A549 (cell line): Measurements from ENCODE around the gene KRT8. TPM values are rescaled to one million over a fixed set of nuclear protein-coding genes. Genes with fewer than 3 reads are reported as not detected.

Experiments
- ATAC-seq, 2 experiments: fragments of 200-7000 bp in 1 of 2; fragments of >200 bp in 1 of 2; cut with Nextera tagmentation in 1 of 2; cut with Tn5 transposase in 1 of 2; 3 replicates each; pipeline versions ENCODE4 v1.8.0 to v1.9.1; 2018 to 2020; ENCODE audit warnings: mild to moderate bottlenecking in 1 of 2, moderate library complexity in 1 of 2
- CTCF ChIA-PET: fragments of 300-600 bp; sonication (Branson Sonifier 250); formaldehyde crosslinking; extraction: SDS; loops from one replicate; lab custom pipeline; 2021; ENCODE audit warnings: antibody characterized with exemption, inconsistent platforms; lab: Yijun Ruan, JAX
- POLR2A ChIA-PET: fragments of 350-600 bp; formaldehyde crosslinking; extraction: SDS; loops from one replicate; lab custom pipeline; 2021; ENCODE audit warnings: antibody characterized with exemption, inconsistent platforms; lab: Yijun Ruan, JAX
- DNase-seq, 2 experiments: peaks; one replicate each; pipeline versions ENCODE4 v3.0.0 to v3.0.0-alpha.2; 2011 to 2016; ENCODE audit warnings: low read depth in 1 of 2, low spot score in 1 of 2
- FAIRE-seq: peaks from 2 replicates; lab custom pipeline; 2011; peaks lifted over from hg19 to GRCh38; lab: Jason Lieb, UNC
- H3K27ac ChIP-seq, 2 experiments: fragments of >200 bp; sonication (Bioruptor Twin); formaldehyde crosslinking; 3 replicates each; pipeline ENCODE4 v1.5.1; 2016 to 2017
- H3K4me1 ChIP-seq: fragments of >200 bp; sonication (Bioruptor Twin); formaldehyde crosslinking; 3 replicates; pipeline ENCODE4 v1.6.1; 2016
- H3K4me2 ChIP-seq: fragments of >200 bp; sonication (Bioruptor Twin); formaldehyde crosslinking; 3 replicates; pipeline ENCODE4 v1.6.1; 2016
- H3K4me3 ChIP-seq: fragments of >200 bp; sonication (Bioruptor Twin); formaldehyde crosslinking; 3 replicates; pipeline ENCODE4 v1.5.1; 2016
- H3K9me3 ChIP-seq: fragments of >200 bp; sonication (Bioruptor Twin); formaldehyde crosslinking; 3 replicates; pipeline ENCODE4 v1.6.1; 2016
- CBX8 ChIP-seq: fragments of 200-600 bp; sonication (generic); IDR thresholded peaks from 2 replicates; pipeline ENCODE4 v1.6.1; 2016
- ESRRA ChIP-seq: fragments of 150-350 bp; IDR thresholded peaks from 2 replicates; pipeline ENCODE4 v1.6.1; 2014; ENCODE audit warnings: mild to moderate bottlenecking, low read length, borderline replicate concordance
- FOSB ChIP-seq: fragments of 250-450 bp; sonication (Bioruptor Pico); IDR thresholded peaks from 2 replicates; pipeline ENCODE4 v1.5.0; 2020; ENCODE audit warnings: mild to moderate bottlenecking, moderate library complexity
- FOSL2 ChIP-seq, 2 experiments: fragments of 450-650 bp in 1 of 2; fragments of >200 bp in 1 of 2; sonication (Bioruptor Twin) in 1 of 2; formaldehyde crosslinking; IDR thresholded peaks; 2 replicates each; pipeline versions ENCODE4 v1.5.0 to v1.6.1; 2016 to 2020; ENCODE audit warnings: mild to moderate bottlenecking in 1 of 2, moderate library complexity in 1 of 2
- FOXS1 ChIP-seq: fragments of 250-450 bp; sonication (Bioruptor Pico); IDR thresholded peaks from 2 replicates; pipeline ENCODE4 v1.5.0; 2020; ENCODE audit warnings: mild to moderate bottlenecking, moderate library complexity
- HOXA7 ChIP-seq: fragments of 250-450 bp; sonication (Bioruptor Pico); IDR thresholded peaks from 2 replicates; pipeline ENCODE4 v1.5.0; 2020; ENCODE audit warnings: mild to moderate bottlenecking, moderate library complexity
- HOXB5 ChIP-seq: fragments of 250-450 bp; sonication (Bioruptor Pico); IDR thresholded peaks from 2 replicates; pipeline ENCODE4 v1.5.0; 2020; ENCODE audit warnings: mild to moderate bottlenecking, moderate library complexity
- JUNB ChIP-seq: fragments of >200 bp; sonication (Bioruptor Twin); formaldehyde crosslinking; IDR thresholded peaks from 2 replicates; pipeline ENCODE4 v1.6.1; 2016
- KDM1A ChIP-seq: fragments of 200-600 bp; sonication (generic); IDR thresholded peaks from 2 replicates; pipeline ENCODE4 v1.6.1; 2016; ENCODE audit warnings: low read depth, mild to moderate bottlenecking
- MAZ ChIP-seq: fragments of 150-350 bp; IDR thresholded peaks from 2 replicates; pipeline ENCODE4 v1.6.1; 2014; ENCODE audit warnings: antibody characterized with exemption, low read depth, low read length, borderline replicate concordance
- NFE2L2 ChIP-seq: fragments of 150-350 bp; conservative IDR thresholded peaks from 2 replicates; pipeline ENCODE4 v1.6.1; 2014; ENCODE audit warnings: low read length
- NR3C1 ChIP-seq: fragments of >200 bp; sonication (Bioruptor Twin); formaldehyde crosslinking; IDR thresholded peaks from 3 replicates; pipeline ENCODE4 v1.6.1; 2017
- RAD21 ChIP-seq, 2 experiments: fragments of >200 bp in 1 of 2; sonication (Bioruptor Twin) in 1 of 2; formaldehyde crosslinking in 1 of 2; IDR thresholded peaks in 1 of 2; conservative IDR thresholded peaks in 1 of 2; 2 replicates in 1 of 2; 3 replicates in 1 of 2; pipeline ENCODE4 v1.6.1; 2012 to 2018; ENCODE audit warnings: inconsistent platforms in 1 of 2
- RARB ChIP-seq: fragments of 250-450 bp; sonication (Bioruptor Pico); IDR thresholded peaks from 2 replicates; pipeline ENCODE4 v1.8.0; 2021; ENCODE audit warnings: mild to moderate bottlenecking, moderate library complexity
- RCOR1 ChIP-seq: fragments of 150-350 bp; IDR thresholded peaks from 2 replicates; pipeline ENCODE4 v1.6.1; 2014; ENCODE audit warnings: antibody characterized with exemption, low read length, low read depth
- RFX5 ChIP-seq: fragments of 450-650 bp; IDR thresholded peaks from 2 replicates; pipeline ENCODE4 v1.7.1; 2014; ENCODE audit warnings: antibody characterized with exemption, mild to moderate bottlenecking, moderate library complexity
- SMC3 ChIP-seq: fragments of >200 bp; sonication (Bioruptor Twin); formaldehyde crosslinking; IDR thresholded peaks from 3 replicates; pipeline ENCODE4 v1.6.1; 2018; ENCODE audit warnings: inconsistent platforms
- TP53 ChIP-seq: fragments of 250-450 bp; sonication (Bioruptor Pico); IDR thresholded peaks from 2 replicates; pipeline ENCODE4 v1.5.0; 2021; ENCODE audit warnings: mild to moderate bottlenecking, moderate library complexity
- ZC3H11A ChIP-seq: fragments of 450-650 bp; IDR thresholded peaks from 2 replicates; pipeline ENCODE4 v1.6.1; 2014; ENCODE audit warnings: antibody characterized with exemption, mild to moderate bottlenecking
- ZSCAN20 ChIP-seq: fragments of 250-450 bp; sonication (Bioruptor Pico); IDR thresholded peaks from 2 replicates; pipeline ENCODE4 v1.8.0; 2022; ENCODE audit warnings: mild to moderate bottlenecking, moderate library complexity
- WGBS: methylation state at CpG from one replicate; pipeline ENCODE4 v1.1.6; 2017; ENCODE audit errors: missing lambda C conversion rate; 5-methylcytosine and 5-hydroxymethylcytosine counted together
- polyA plus RNA-seq, 4 experiments: library from polyadenylated mRNA; depleted of rRNA in 3 of 4; stranded (reverse); fragments of >200 nt; fragmentation: RNase III in 1 of 4; extraction: RNeasy Plus Mini Kit Qiagen cat#74134 plus additional on column Dnase treatment in 1 of 4; gene quantifications; 2 replicates in 3 of 4; 3 replicates in 1 of 4; pipeline ENCODE4 v1.2.3, GENCODE V29; 2011 to 2017
- TF ChIP-seq, protein P1 (sequence below): fragments of 250-450 bp; sonication (Bioruptor Pico); IDR thresholded peaks from 2 replicates; pipeline ENCODE4 v1.5.0; 2020; ENCODE audit warnings: low read depth, mild to moderate bottlenecking, moderate library complexity
- TF ChIP-seq, protein P2 (sequence below): IDR thresholded peaks from 2 replicates; pipeline ENCODE4 v1.6.1; 2012
- TF ChIP-seq, protein P3 (sequence below): IDR thresholded peaks from 2 replicates; pipeline ENCODE4 v1.6.1; 2012; ENCODE audit warnings: low read depth, borderline replicate concordance
- TF ChIP-seq, protein P4 (sequence below): fragments of 450-650 bp; IDR thresholded peaks from 2 replicates; pipeline ENCODE4 v1.6.1; 2014; ENCODE audit warnings: antibody characterized with exemption

KRT8 gene
- polyA plus RNA-seq, 2 of the 4 experiments (the other 2 are of a cell fraction), result 2,250 to 3,633 TPM

DNA sequence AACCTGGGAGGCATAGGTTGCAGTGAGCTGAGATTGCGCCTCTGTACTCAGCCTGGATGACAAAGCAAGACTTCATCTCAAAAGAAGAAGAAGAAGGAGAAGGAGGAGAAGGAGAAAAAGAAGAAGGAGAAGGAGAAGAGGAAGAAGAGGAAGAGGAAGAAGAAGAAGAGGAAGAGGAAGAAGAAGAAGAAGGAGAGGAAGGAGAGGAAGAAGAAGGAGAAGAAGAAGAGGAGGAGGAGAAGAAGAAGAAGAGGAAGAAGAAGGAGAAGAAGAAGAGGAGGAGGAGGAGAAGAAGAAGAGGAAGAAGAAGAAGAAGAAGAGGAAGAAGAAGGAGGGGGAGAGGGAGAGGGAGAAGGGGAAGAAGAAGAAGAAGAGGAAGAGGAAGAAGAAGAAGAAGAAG lies 12.9 kb upstream of the KRT8 start (continued):
- TF ChIP-seq ESRRA, result no peak
- TF ChIP-seq ZSCAN20 (CRISPR knock-in tag), result no peak

DNA sequence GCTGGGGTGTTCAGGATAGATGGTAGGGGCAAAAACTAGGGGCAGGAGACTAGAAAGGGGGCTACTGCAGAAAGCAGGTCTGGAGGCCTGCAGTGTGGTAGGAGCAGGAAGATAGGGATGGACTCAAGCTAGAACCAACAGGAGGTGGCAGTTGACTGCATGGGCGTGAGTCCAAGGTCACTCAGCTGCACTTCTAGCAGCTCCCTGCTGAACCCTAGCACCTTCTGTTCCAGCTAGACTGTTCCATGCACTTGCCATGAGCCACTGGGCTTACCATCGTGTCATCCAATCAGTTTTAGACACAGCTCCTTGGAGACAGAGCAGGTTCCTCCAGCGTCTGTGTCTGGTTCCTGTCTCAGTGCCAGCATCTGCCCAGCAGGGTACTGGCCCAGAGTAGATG lies 11.3 kb upstream of the KRT8 start:
- ChIA-PET POLR2A (interaction anchor here (1.1 to 2.0 kb wide), 3 partner anchors 10 to 34 kb away, joined by 6 to 10 read pairs (median 7); partner anchors contain the start of genes KRT18 and KRT8), CTCF (interaction anchor here (0.5 to 10.7 kb wide), 8 partner anchors 9 to 255 kb away, joined by 3 to 126 read pairs (median 7); partner anchors contain the start of gene KRT8)
- H3K27ac ChIP-seq, result peak overlapping the region in 1 of 2 experiments; percentile 64; a peak in 4 of 6 replicates
- peaks cover 7% of the 10 kb centered on the region for H3K4me1 ChIP-seq
- WGBS, result 82% methylated on average over 3 of the region's 3 CpGs
- TF ChIP-seq NFE2L2 (no peak), JUNB (no peak)
- TF ChIP-seq, all 56 proteins: peak for 0
- ATAC-seq (no peak), FAIRE-seq (no peak), DNase-seq (no peak)
- Histone ChIP-seq H3K4me3 (no peak overlapping the region), H3K4me2 (no peak overlapping the region), H3K9me3 (no peaks in the 10 kb centered on the region)

DNA sequence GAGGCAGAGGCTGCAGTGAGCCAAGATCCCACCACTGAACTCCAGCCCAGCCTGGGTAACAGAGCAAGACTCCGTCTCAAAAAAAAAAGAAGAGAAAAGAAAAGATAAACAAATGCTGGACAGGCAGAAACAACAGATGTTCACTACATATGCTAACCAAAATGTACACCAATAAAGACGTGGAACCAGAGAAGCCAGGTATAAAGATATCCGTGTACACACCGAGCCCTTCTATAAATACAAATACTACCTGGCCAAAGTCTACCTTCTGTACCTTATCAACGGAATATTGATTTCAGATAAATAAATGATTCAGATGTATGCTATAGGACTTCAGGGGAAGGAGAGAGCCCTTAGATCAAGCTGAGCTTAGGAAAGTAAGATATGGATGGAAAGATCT lies 10.8 kb upstream of the KRT8 start:
- H3K9me3 ChIP-seq, result no peaks in the 10 kb centered on the region
- ChIA-PET POLR2A (interaction anchor here (0.8 to 2.0 kb wide), 4 partner anchors 10 to 34 kb away, joined by 3 to 10 read pairs (median 6); partner anchors contain the start of genes KRT18 and KRT8), CTCF (interaction anchor here (0.5 to 10.7 kb wide), 8 partner anchors 9 to 758 kb away, joined by 3 to 126 read pairs (median 6); partner anchors contain the start of gene KRT8)
- no peak overlapping the region for H3K4me3 ChIP-seq
- no peak overlapping the region for H3K4me2 ChIP-seq
- peak overlapping the region in 1 of 2 experiments; percentile 64; a peak in 2 of 6 replicates for H3K27ac ChIP-seq
- ATAC-seq, result no peak
- FAIRE-seq, result no peak
- TF ChIP-seq RARB (CRISPR knock-in tag), result no peak
- no peak for TF ChIP-seq FOXS1 (CRISPR knock-in tag)
- TF ChIP-seq CBX8, result no peak
- TF ChIP-seq, protein P1, sequence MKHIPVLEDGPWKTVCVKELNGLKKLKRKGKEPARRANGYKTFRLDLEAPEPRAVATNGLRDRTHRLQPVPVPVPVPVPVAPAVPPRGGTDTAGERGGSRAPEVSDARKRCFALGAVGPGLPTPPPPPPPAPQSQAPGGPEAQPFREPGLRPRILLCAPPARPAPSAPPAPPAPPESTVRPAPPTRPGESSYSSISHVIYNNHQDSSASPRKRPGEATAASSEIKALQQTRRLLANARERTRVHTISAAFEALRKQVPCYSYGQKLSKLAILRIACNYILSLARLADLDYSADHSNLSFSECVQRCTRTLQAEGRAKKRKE (CRISPR knock-in tag), result no peak
- TF ChIP-seq SMC3, result no peak
- no peak for TF ChIP-seq RCOR1
- TF ChIP-seq TP53 (CRISPR knock-in tag), result no peak
- TF ChIP-seq FOSL2 (IDR thresholded peaks at IDR 0.05), result no peak
- no peak for TF ChIP-seq FOSL2 (CRISPR knock-in tag; IDR thresholded peaks at IDR 0.05)
- TF ChIP-seq, protein P2, sequence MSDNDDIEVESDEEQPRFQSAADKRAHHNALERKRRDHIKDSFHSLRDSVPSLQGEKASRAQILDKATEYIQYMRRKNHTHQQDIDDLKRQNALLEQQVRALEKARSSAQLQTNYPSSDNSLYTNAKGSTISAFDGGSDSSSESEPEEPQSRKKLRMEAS, result no peak
- TF ChIP-seq, protein P3, sequence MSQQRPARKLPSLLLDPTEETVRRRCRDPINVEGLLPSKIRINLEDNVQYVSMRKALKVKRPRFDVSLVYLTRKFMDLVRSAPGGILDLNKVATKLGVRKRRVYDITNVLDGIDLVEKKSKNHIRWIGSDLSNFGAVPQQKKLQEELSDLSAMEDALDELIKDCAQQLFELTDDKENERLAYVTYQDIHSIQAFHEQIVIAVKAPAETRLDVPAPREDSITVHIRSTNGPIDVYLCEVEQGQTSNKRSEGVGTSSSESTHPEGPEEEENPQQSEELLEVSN, result no peak
- TF ChIP-seq FOSB (CRISPR knock-in tag), result no peak
- no peak for TF ChIP-seq HOXB5
- TF ChIP-seq KDM1A, result no peak
- TF ChIP-seq HOXA7, result no peak
- TF ChIP-seq RAD21 (conservative IDR thresholded peaks at IDR 0.05 in 1 of 2, IDR thresholded peaks at IDR 0.05 in 1 of 2), result no peak
- TF ChIP-seq MAZ, result no peak
- TF ChIP-seq RFX5, result no peak
- TF ChIP-seq, protein P4, sequence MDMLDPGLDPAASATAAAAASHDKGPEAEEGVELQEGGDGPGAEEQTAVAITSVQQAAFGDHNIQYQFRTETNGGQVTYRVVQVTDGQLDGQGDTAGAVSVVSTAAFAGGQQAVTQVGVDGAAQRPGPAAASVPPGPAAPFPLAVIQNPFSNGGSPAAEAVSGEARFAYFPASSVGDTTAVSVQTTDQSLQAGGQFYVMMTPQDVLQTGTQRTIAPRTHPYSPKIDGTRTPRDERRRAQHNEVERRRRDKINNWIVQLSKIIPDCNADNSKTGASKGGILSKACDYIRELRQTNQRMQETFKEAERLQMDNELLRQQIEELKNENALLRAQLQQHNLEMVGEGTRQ, result no peak
- TF ChIP-seq ZC3H11A, result no peak
- TF ChIP-seq NR3C1, result no peak
- H3K4me1 ChIP-seq, result peaks cover 3% of the 10 kb centered on the region; the same call in 1 of the 3 replicates
- WGBS, result 93% methylated on average over 5 of the region's 5 CpGs
- DNase-seq, result no peak
